ENCODE results near the gene TBC1D28.
"Not testable (repeated sequence)": the region's sequence is repeated elsewhere in the genome, so short reads cannot be mapped to it uniquely, and the experiment has no call there.

GRCh38 chr17:18643124-18643523 is 1.1 kb downstream of the TBC1D28 start:
- TF ChIP-seq EZH2phosphoT487 (IDR thresholded peaks at IDR 0.05; ENCODE audit: insufficient read depth, low read depth); EZH2 (IDR thresholded peaks at IDR 0.05; ENCODE audit: insufficient read depth, poor library complexity, severe bottlenecking): not testable (repeated sequence)
